ENCODE results near the gene RALGPS1.

The RALGPS1 gene

GRCh38 chr9:127083138-127083980 is 168.8 kb downstream of the RALGPS1 start:
- DNase-seq (ENCODE audit: low read depth in 2 of 2), result no peak
- no peak for TF ChIP-seq CTCF (IDR thresholded peaks at IDR 0.05; ENCODE audit: low read depth, low read length)
- H3K4me3 ChIP-seq (replicated peaks in 1 of 2; ENCODE audit: low read depth in 2 of 2, low read length in 2 of 2), result no peak overlapping the region

GRCh38 chr9:127084076-127085039 is 169.8 kb downstream of the RALGPS1 start:
- TF ChIP-seq CTCF (IDR thresholded peaks at IDR 0.05; ENCODE audit: low read depth, low read length), result no peak

GRCh38 chr9:127085186-127085585 is 170.6 kb downstream of the RALGPS1 start:
- no peak overlapping the region for H3K4me3 ChIP-seq (replicated peaks in 1 of 2; ENCODE audit: low read depth in 2 of 2, low read length in 2 of 2)
- no peak for DNase-seq (ENCODE audit: low read depth in 2 of 2)
- TF ChIP-seq CTCF (IDR thresholded peaks at IDR 0.05; ENCODE audit: low read depth, low read length), result no peak

More at GRCh38 chr9:127084076-127085039, 169.8 kb downstream of the RALGPS1 start:
- no peak overlapping the region for H3K4me3 ChIP-seq (replicated peaks in 1 of 2; ENCODE audit: low read depth in 2 of 2, low read length in 2 of 2)
- DNase-seq (ENCODE audit: low read depth in 2 of 2), result no peak

GRCh38 chr9:127086771-127087170 is 172.2 kb downstream of the RALGPS1 start:
- TF ChIP-seq CTCF (IDR thresholded peaks at IDR 0.05; ENCODE audit: low read depth, low read length), result no peak
- DNase-seq (ENCODE audit: low read depth in 2 of 2), result no peak
- no peak overlapping the region for H3K4me3 ChIP-seq (replicated peaks in 1 of 2; ENCODE audit: low read depth in 2 of 2, low read length in 2 of 2)

- no peak overlapping the region for H3K4me3 ChIP-seq (replicated peaks in 1 of 2; ENCODE audit: low read depth in 2 of 2, low read length in 2 of 2)
- DNase-seq (ENCODE audit: low read depth in 2 of 2), result no peak
- TF ChIP-seq CTCF (IDR thresholded peaks at IDR 0.05; ENCODE audit: low read depth, low read length), result no peak
Measured at GRCh38 chr9:127087411-127087810, 172.8 kb downstream of the RALGPS1 start.

GRCh38 chr9:127087836-127088235 is 173.3 kb downstream of the RALGPS1 start:
- H3K4me3 ChIP-seq (replicated peaks in 1 of 2; ENCODE audit: low read depth in 2 of 2, low read length in 2 of 2), result no peak overlapping the region
- DNase-seq (ENCODE audit: low read depth in 2 of 2), result no peak
- no peak for TF ChIP-seq CTCF (IDR thresholded peaks at IDR 0.05; ENCODE audit: low read depth, low read length)
